HEK293 (cell line): ENCODE measurements around the gene TFAP2E.

Experiments used
- CTCF ChIA-PET: fragments of 350-600 bp; formaldehyde crosslinking; extraction: SDS; loops from one replicate; lab custom pipeline; 2021; ENCODE audit warnings: antibody characterized with exemption; lab: Yijun Ruan, JAX
- POLR2A ChIA-PET: fragments of 300-600 bp; formaldehyde crosslinking; extraction: SDS; loops from one replicate; lab custom pipeline; 2020; ENCODE audit warnings: antibody characterized with exemption, inconsistent platforms; lab: Yijun Ruan, JAX
- H3K27ac ChIP-seq: fragments of 200-500 bp; sonication (Bioruptor generic); 2 replicates; pipeline ENCODE4 v1.5.1; 2014; ENCODE audit warnings: low read depth, low read length, control low read depth, inconsistent platforms; ENCODE audit errors: extremely low read depth
- H3K36me3 ChIP-seq, 2 experiments: fragments of 200-500 bp in 1 of 2; sonication (Bioruptor generic) in 1 of 2; 1 replicate in 1 of 2; 2 replicates in 1 of 2; pipeline ENCODE4 v1.5.1; 2014 to 2017; ENCODE audit warnings: inconsistent platforms in 2 of 2, low read length in 2 of 2; ENCODE audit not compliant: control insufficient read depth in 2 of 2, insufficient read depth in 1 of 2
- H3K4me1 ChIP-seq: fragments of 200-500 bp; sonication (Bioruptor generic); 2 replicates; pipeline ENCODE4 v1.5.1; 2014; ENCODE audit warnings: mild to moderate bottlenecking, low read length, inconsistent platforms; ENCODE audit not compliant: control insufficient read depth, insufficient read depth
- H3K4me3 ChIP-seq: 2 replicates; pipeline ENCODE4 v1.5.1; 2011; ENCODE audit warnings: low read depth, mild to moderate bottlenecking, control low read depth, low read length, moderate library complexity
- H3K9me3 ChIP-seq: fragments of 200-500 bp; sonication (Bioruptor generic); 2 replicates; pipeline ENCODE4 v1.5.1; 2014; ENCODE audit warnings: low read depth, low read length, inconsistent platforms; ENCODE audit not compliant: control insufficient read depth, insufficient read depth
- FEZF1 ChIP-seq: fragments of 450-650 bp; formaldehyde crosslinking; IDR thresholded peaks from 2 replicates; pipeline ENCODE4 v1.5.1; 2016; ENCODE audit warnings: missing biosample characterization, missing genetic modification characterization
- KLF7 ChIP-seq: fragments of 450-650 bp; formaldehyde crosslinking; IDR thresholded peaks from 2 replicates; pipeline ENCODE4 v1.5.1; 2016; ENCODE audit warnings: missing biosample characterization, missing genetic modification characterization, borderline replicate concordance
- MEIS1 ChIP-seq: sonication (generic); formaldehyde crosslinking; IDR thresholded peaks from 2 replicates; pipeline ENCODE4 v1.8.1; 2022; ENCODE audit warnings: missing genetic modification reagents, mild to moderate bottlenecking, borderline replicate concordance
- MZF1 ChIP-seq: fragments of 450-650 bp; formaldehyde crosslinking; IDR thresholded peaks from 2 replicates; pipeline ENCODE4 v1.5.1; 2017; ENCODE audit warnings: missing biosample characterization, missing genetic modification characterization, borderline replicate concordance
- OSR2 ChIP-seq: fragments of 450-650 bp; formaldehyde crosslinking; IDR thresholded peaks from 2 replicates; pipeline ENCODE4 v1.5.1; 2016; ENCODE audit warnings: missing biosample characterization, missing genetic modification characterization
- ZBTB17 ChIP-seq: fragments of 450-650 bp; formaldehyde crosslinking; IDR thresholded peaks from 2 replicates; pipeline ENCODE4 v1.5.1; 2016; ENCODE audit warnings: missing biosample characterization, missing genetic modification characterization
- ZFP41 ChIP-seq: fragments of 450-650 bp; formaldehyde crosslinking; IDR thresholded peaks from 2 replicates; pipeline ENCODE4 v1.5.1; 2016; ENCODE audit warnings: missing biosample characterization, missing genetic modification characterization, borderline replicate concordance
- ZFP69B ChIP-seq: fragments of 450-650 bp; formaldehyde crosslinking; IDR thresholded peaks from 2 replicates; pipeline ENCODE4 v1.5.1; 2016; ENCODE audit warnings: missing biosample characterization, missing genetic modification characterization
- ZIC2 ChIP-seq: fragments of 450-650 bp; formaldehyde crosslinking; IDR thresholded peaks from 2 replicates; pipeline ENCODE4 v1.5.1; 2016; ENCODE audit warnings: missing biosample characterization, missing genetic modification characterization
- ZNF354C ChIP-seq: fragments of 450-650 bp; formaldehyde crosslinking; IDR thresholded peaks from 2 replicates; pipeline ENCODE4 v1.5.1; 2016; ENCODE audit warnings: missing biosample characterization, missing genetic modification characterization, low read depth, borderline replicate concordance
- ZNF426 ChIP-seq: fragments of 450-650 bp; formaldehyde crosslinking; IDR thresholded peaks from 2 replicates; pipeline ENCODE4 v1.5.1; 2017; ENCODE audit warnings: missing biosample characterization, missing genetic modification characterization, mild to moderate bottlenecking, inconsistent platforms, moderate library complexity
- ZNF629 ChIP-seq: fragments of 450-650 bp; formaldehyde crosslinking; IDR thresholded peaks from 2 replicates; pipeline ENCODE4 v1.5.1; 2017; ENCODE audit warnings: missing biosample characterization, missing genetic modification characterization
- ZNF654 ChIP-seq: fragments of 450-650 bp; formaldehyde crosslinking; IDR thresholded peaks from 2 replicates; pipeline ENCODE4 v1.5.1; 2016; ENCODE audit warnings: low read depth, missing biosample characterization, missing genetic modification characterization
- ZNF768 ChIP-seq: fragments of 450-650 bp; formaldehyde crosslinking; IDR thresholded peaks from 2 replicates; pipeline ENCODE4 v1.5.1; 2018; ENCODE audit warnings: missing biosample characterization, mild to moderate bottlenecking, missing genetic modification characterization
- TF ChIP-seq, protein P1 (sequence below): fragments of 450-650 bp; formaldehyde crosslinking; IDR thresholded peaks from 2 replicates; pipeline ENCODE4 v1.5.1; 2017; ENCODE audit warnings: missing biosample characterization, missing genetic modification characterization
- TF ChIP-seq, protein P2 (sequence below): fragments of 450-650 bp; formaldehyde crosslinking; IDR thresholded peaks from 2 replicates; pipeline ENCODE4 v1.5.1; 2017; ENCODE audit warnings: missing biosample characterization, missing genetic modification characterization
- TF ChIP-seq, protein P3 (sequence below): fragments of 450-650 bp; IDR thresholded peaks from 2 replicates; pipeline ENCODE4 v1.5.1; 2018; ENCODE audit warnings: missing biosample characterization, missing genetic modification characterization
- TF ChIP-seq, protein P4 (sequence below): fragments of 450-650 bp; formaldehyde crosslinking; IDR thresholded peaks from 2 replicates; pipeline ENCODE4 v1.5.1; 2016; ENCODE audit warnings: missing biosample characterization, missing genetic modification characterization

The TFAP2E gene

GRCh38 chr1:35559317-35559944 lies 13.7 kb upstream of the TFAP2E start (continued):
- no peak for TF ChIP-seq MEIS1 (CRISPR knock-in tag)
- no peak for TF ChIP-seq MZF1 (tag by site-specific recombination)
- TF ChIP-seq ZFP41 (tag by site-specific recombination): no peak
- TF ChIP-seq OSR2 (tag by site-specific recombination): no peak

DNA sequence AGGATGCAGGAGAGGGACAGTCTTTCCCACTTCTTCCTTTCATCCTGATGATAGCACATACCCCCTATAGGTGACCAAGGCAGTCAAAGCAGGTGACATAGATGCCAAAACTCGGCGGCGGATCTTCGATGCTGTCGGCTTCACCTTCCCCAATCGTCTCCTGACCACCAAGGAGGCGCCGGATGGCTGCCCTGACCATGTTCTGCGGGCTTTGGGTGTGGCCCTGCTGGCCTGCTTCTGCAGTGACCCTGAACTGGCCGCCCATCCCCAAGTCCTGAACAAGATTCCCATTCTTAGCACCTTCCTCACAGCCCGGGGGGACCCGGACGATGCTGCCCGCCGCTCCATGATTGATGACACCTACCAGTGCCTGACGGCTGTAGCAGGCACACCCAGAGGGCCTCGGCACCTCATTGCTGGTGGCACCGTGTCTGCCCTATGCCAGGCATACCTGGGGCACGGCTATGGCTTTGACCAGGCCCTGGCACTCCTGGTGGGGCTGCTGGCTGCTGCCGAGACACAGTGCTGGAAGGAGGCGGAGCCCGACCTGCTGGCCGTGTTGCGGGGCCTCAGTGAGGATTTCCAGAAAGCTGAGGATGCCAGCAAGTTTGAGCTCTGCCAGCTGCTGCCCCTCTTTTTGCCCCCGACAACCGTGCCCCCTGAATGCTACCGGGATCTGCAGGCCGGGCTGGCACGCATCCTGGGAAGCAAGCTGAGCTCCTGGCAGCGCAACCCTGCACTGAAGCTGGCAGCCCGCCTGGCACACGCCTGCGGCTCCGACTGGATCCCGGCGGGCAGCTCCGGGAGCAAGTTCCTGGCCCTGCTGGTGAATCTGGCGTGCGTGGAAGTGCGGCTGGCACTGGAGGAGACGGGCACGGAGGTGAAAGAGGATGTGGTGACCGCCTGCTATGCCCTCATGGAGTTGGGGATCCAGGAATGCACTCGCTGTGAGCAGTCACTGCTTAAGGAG lies 12.6 kb upstream of the TFAP2E start:
- H3K4me1 ChIP-seq: peaks cover 10% of the 10 kb centered on the region
- peaks cover 0 to 63% of the 10 kb centered on the region in 2 experiments; a peak in 2 of 3 replicates for H3K36me3 ChIP-seq
- CTCF ChIA-PET: interaction anchor here (1.5 kb wide), 1 partner anchor 167 kb away, joined by 4 read pairs; no protein-coding TSS in a partner anchor
- H3K27ac ChIP-seq: no peak overlapping the region
- H3K9me3 ChIP-seq: no peaks in the 10 kb centered on the region
- TF ChIP-seq ZNF629: no peak
- TF ChIP-seq, protein P1, sequence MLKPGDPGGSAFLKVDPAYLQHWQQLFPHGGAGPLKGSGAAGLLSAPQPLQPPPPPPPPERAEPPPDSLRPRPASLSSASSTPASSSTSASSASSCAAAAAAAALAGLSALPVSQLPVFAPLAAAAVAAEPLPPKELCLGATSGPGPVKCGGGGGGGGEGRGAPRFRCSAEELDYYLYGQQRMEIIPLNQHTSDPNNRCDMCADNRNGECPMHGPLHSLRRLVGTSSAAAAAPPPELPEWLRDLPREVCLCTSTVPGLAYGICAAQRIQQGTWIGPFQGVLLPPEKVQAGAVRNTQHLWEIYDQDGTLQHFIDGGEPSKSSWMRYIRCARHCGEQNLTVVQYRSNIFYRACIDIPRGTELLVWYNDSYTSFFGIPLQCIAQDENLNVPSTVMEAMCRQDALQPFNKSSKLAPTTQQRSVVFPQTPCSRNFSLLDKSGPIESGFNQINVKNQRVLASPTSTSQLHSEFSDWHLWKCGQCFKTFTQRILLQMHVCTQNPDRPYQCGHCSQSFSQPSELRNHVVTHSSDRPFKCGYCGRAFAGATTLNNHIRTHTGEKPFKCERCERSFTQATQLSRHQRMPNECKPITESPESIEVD (tag by site-specific recombination): no peak
- no peak for TF ChIP-seq FEZF1 (tag by site-specific recombination)
- no peak for TF ChIP-seq ZNF768 (tag by site-specific recombination)
- no peak for TF ChIP-seq ZIC2 (tag by site-specific recombination)
- TF ChIP-seq, protein P2, sequence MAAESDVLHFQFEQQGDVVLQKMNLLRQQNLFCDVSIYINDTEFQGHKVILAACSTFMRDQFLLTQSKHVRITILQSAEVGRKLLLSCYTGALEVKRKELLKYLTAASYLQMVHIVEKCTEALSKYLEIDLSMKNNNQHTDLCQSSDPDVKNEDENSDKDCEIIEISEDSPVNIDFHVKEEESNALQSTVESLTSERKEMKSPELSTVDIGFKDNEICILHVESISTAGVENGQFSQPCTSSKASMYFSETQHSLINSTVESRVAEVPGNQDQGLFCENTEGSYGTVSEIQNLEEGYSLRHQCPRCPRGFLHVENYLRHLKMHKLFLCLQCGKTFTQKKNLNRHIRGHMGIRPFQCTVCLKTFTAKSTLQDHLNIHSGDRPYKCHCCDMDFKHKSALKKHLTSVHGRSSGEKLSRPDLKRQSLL: no peak
- TF ChIP-seq ZBTB17 (tag by site-specific recombination): no peak
- TF ChIP-seq ZNF654 (tag by site-specific recombination): no peak
- TF ChIP-seq ZNF426 (tag by site-specific recombination): no peak
- TF ChIP-seq, protein P3, sequence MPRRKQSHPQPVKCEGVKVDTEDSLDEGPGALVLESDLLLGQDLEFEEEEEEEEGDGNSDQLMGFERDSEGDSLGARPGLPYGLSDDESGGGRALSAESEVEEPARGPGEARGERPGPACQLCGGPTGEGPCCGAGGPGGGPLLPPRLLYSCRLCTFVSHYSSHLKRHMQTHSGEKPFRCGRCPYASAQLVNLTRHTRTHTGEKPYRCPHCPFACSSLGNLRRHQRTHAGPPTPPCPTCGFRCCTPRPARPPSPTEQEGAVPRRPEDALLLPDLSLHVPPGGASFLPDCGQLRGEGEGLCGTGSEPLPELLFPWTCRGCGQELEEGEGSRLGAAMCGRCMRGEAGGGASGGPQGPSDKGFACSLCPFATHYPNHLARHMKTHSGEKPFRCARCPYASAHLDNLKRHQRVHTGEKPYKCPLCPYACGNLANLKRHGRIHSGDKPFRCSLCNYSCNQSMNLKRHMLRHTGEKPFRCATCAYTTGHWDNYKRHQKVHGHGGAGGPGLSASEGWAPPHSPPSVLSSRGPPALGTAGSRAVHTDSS (tag by site-specific recombination): no peak
- TF ChIP-seq ZFP69B (tag by site-specific recombination): no peak
- TF ChIP-seq ZNF354C: no peak
- TF ChIP-seq, protein P4, sequence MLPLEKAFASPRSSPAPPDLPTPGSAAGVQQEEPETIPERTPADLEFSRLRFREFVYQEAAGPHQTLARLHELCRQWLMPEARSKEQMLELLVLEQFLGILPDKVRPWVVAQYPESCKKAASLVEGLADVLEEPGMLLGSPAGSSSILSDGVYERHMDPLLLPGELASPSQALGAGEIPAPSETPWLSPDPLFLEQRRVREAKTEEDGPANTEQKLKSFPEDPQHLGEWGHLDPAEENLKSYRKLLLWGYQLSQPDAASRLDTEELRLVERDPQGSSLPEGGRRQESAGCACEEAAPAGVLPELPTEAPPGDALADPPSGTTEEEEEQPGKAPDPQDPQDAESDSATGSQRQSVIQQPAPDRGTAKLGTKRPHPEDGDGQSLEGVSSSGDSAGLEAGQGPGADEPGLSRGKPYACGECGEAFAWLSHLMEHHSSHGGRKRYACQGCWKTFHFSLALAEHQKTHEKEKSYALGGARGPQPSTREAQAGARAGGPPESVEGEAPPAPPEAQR (tag by site-specific recombination): no peak
- no peak for TF ChIP-seq KLF7 (tag by site-specific recombination)
- TF ChIP-seq, all 188 proteins: peak for 0
- no peak overlapping the region for H3K4me3 ChIP-seq
- POLR2A ChIA-PET: interaction anchor here (1.6 kb wide), 1 partner anchor 155 kb away, joined by 4 read pairs; no protein-coding TSS in a partner anchor
